ENCODE data around the gene STRADB. TPM values are rescaled to one million over a fixed set of nuclear protein-coding genes. Genes with fewer than 3 reads are reported as not detected.

The STRADB gene
- total RNA-seq, 1 experiment from 2014 or later = 24.0 TPM

- H3K4me3 ChIP-seq = no peak overlapping the region
- H3K4me2 ChIP-seq = no peak overlapping the region
- peaks cover 5% of the 10 kb centered on the region for H3K36me3 ChIP-seq (ENCODE audit: low read depth)
- POLR2A ChIA-PET (ENCODE audit: unreplicated experiment) = no interaction called here
- H3K9me2 ChIP-seq (ENCODE audit: insufficient read depth) = no peaks in the 10 kb centered on the region
- H3K9me3 ChIP-seq (ENCODE audit: insufficient read depth, low read depth) = no peaks in the 10 kb centered on the region
- BruUV-seq (replicated peaks) = no TSS peak
- peaks cover 29% of the 10 kb centered on the region for H3K4me1 ChIP-seq (replicated peaks; ENCODE audit: insufficient read depth)
- H3K27ac ChIP-seq = no peak overlapping the region
- TF ChIP-seq CTCF (conservative IDR thresholded peaks at IDR 0.05) = no peak
- TF ChIP-seq EZH2 (IDR thresholded peaks at IDR 0.05; ENCODE audit: low read depth) = no peak
- H3K27me3 ChIP-seq (ENCODE audit: insufficient read depth, low read depth) = no peaks in the 10 kb centered on the region
- no peak for DNase-seq
- intact Hi-C loops (cut with micrococcal nuclease; ENCODE audit: unreplicated experiment) = loop anchor here (5.0 kb wide), 1 partner anchor 49 kb away; the partner anchor contains the start of genes STRADB and TRAK2
- H3F3A ChIP-seq (ENCODE audit: insufficient read depth, low read depth) = peaks cover 9% of the 10 kb centered on the region; the same call in 1 of the 2 replicates
- H2AFZ ChIP-seq = no peak overlapping the region
- 0 out of 2 replicates have a peak, but pooled peaks cover 11% of the 10 kb centered on the region for H3K79me2 ChIP-seq (ENCODE audit: low read depth)
- H4K20me1 ChIP-seq (ENCODE audit: insufficient read depth) = no peaks in the 10 kb centered on the region
- CTCF ChIA-PET = no interaction called here
Measured at GRCh38 chr2:201402651-201403562, 48.6 kb upstream of the STRADB start.

GRCh38 chr2:201403880-201404279 lies 47.7 kb upstream of the STRADB start:
- H3K4me2 ChIP-seq = no peak overlapping the region
- peak in 1 of 2 experiments; percentile 79 for DNase-seq

More at GRCh38 chr2:201403880-201404279, 47.7 kb upstream of the STRADB start:
- Histone ChIP-seq H3K79me2 (ENCODE audit: low read depth) (0 out of 2 replicates have a peak, but pooled peaks cover 11% of the 10 kb centered on the region), H3K36me3 (ENCODE audit: low read depth) (peaks cover 3% of the 10 kb centered on the region), H3K27me3 (ENCODE audit: insufficient read depth, low read depth) (no peaks in the 10 kb centered on the region), H3F3A (ENCODE audit: insufficient read depth, low read depth) (peaks cover 9% of the 10 kb centered on the region; the same call in 1 of the 2 replicates), H3K9me2 (ENCODE audit: insufficient read depth) (no peaks in the 10 kb centered on the region), H3K4me3 (no peak overlapping the region), H3K27ac (no peak overlapping the region), H3K9me3 (ENCODE audit: insufficient read depth, low read depth) (no peaks in the 10 kb centered on the region), H3K4me1 (replicated peaks; ENCODE audit: insufficient read depth) (peaks cover 29% of the 10 kb centered on the region), H4K20me1 (ENCODE audit: insufficient read depth) (no peaks in the 10 kb centered on the region), H2AFZ (no peak overlapping the region)
- intact Hi-C loops (cut with micrococcal nuclease; ENCODE audit: unreplicated experiment) = loop anchor here (5.0 kb wide), 1 partner anchor 48 kb away; the partner anchor contains the start of genes STRADB and TRAK2
- no TSS peak for BruUV-seq (replicated peaks)
- ChIA-PET POLR2A (ENCODE audit: unreplicated experiment) (no interaction called here), CTCF (no interaction called here)
- no peak for TF ChIP-seq CTCF (conservative IDR thresholded peaks at IDR 0.05)
